BLaER1 treated with 17β-estradiol and CSF1 and Interleukin-3, amounts not matched to agents 10 nM and 100 nM (cell line): ENCODE results near the gene HDGFL2.
A peak's percentile ranks its signal among the peaks of the same experiment; 100 is the strongest.

Experiments
- H3K27ac ChIP-seq, 11 experiments: shearing (Covaris generic); formaldehyde crosslinking; 2 replicates each; pipeline ENCODE4 v1.8.1; 2022
- H3K27me3 ChIP-seq, 11 experiments: shearing (Covaris generic); formaldehyde crosslinking; 2 replicates each; pipeline ENCODE4 v1.8.1; 2022
- H3K36me3 ChIP-seq, 11 experiments: shearing (Covaris generic); formaldehyde crosslinking; 2 replicates each; pipeline ENCODE4 v1.8.1; 2022
- H3K4me1 ChIP-seq, 10 experiments: shearing (Covaris generic); formaldehyde crosslinking; 2 replicates each; pipeline ENCODE4 v1.8.1; 2022
- H3K4me2 ChIP-seq, 11 experiments: shearing (Covaris generic); formaldehyde crosslinking; 2 replicates each; pipeline ENCODE4 v1.8.1; 2022
- H3K4me3 ChIP-seq, 10 experiments: shearing (Covaris generic); formaldehyde crosslinking; 2 replicates each; pipeline ENCODE4 v1.8.1; 2022
- H3K9ac ChIP-seq, 11 experiments: shearing (Covaris generic); formaldehyde crosslinking; 2 replicates each; pipeline ENCODE4 v1.8.1; 2022
- H3K9me3 ChIP-seq, 11 experiments: shearing (Covaris generic); formaldehyde crosslinking; replicated peaks in 1 of 11; 2 replicates each; pipeline ENCODE4 v1.8.1; 2022
- H4K20me1 ChIP-seq, 11 experiments: shearing (Covaris generic); formaldehyde crosslinking; 2 replicates each; pipeline ENCODE4 v1.8.1; 2022
- Cebpa-rat ChIP-seq, 11 experiments: shearing (Covaris generic); IDR thresholded peaks; 2 replicates each; pipeline ENCODE4 v1.8.1; 2022

HDGFL2 gene

GRCh38 chr19:4472174-4472974 lies at the start of gene HDGFL2:
Gene HDGFL2 (plus strand): TSS chr19:4472297. CDS start chr19:4472351, 54 bp downstream.
- Histone ChIP-seq H3K4me2 (peak within 1 kb of the TSS; percentile 97 to 99 (median 98)), H3K27me3 (no peaks in the 10 kb centered on the region), H3K36me3 (peaks cover 19 to 26% (median 22%) of the 10 kb centered on the region in 11 experiments), H4K20me1 (peaks cover 0 to 30% (median 16%) of the 10 kb centered on the region in 11 experiments; a peak in 11 of 22 replicates), H3K9ac (peak within 1 kb of the TSS; percentile 88 to 97 (median 94)), H3K4me1 (peaks cover 24 to 38% (median 35%) of the 10 kb centered on the region in 10 experiments), H3K27ac (peak within 1 kb of the TSS; percentile 79 to 93 (median 87)), H3K9me3 (no peaks in the 10 kb centered on the region), H3K4me3 (peak within 1 kb of the TSS; percentile 94 to 99 (median 97))
- no peak for TF ChIP-seq Cebpa-rat (IDR thresholded peaks at IDR 0.05)

GRCh38 chr19:4423416-4424126 lies 48.5 kb upstream of the HDGFL2 start:
- Histone ChIP-seq H3K4me1 (peaks cover 0 to 35% (median 12%) of the 10 kb centered on the region in 10 experiments; a peak in 10 of 20 replicates), H3K9ac (peak overlapping the region in 1 of 11 experiments; percentile 36; a peak in 2 of 22 replicates), H3K36me3 (peaks cover 26 to 100% (median 94%) of the 10 kb centered on the region in 11 experiments), H3K9me3 (no peaks in the 10 kb centered on the region), H4K20me1 (peaks cover 0 to 57% (median 42%) of the 10 kb centered on the region in 11 experiments; a peak in 15 of 22 replicates), H3K4me2 (peak overlapping the region in 3 of 11 experiments; percentile 11 to 25 (median 19); a peak in 4 of 22 replicates), H3K27ac (peak overlapping the region in 3 of 11 experiments; percentile 6 to 9 (median 7); a peak in 3 of 22 replicates), H3K4me3 (no peak overlapping the region), H3K27me3 (no peaks in the 10 kb centered on the region)
- TF ChIP-seq Cebpa-rat (IDR thresholded peaks at IDR 0.05): no peak

- no peak for TF ChIP-seq Cebpa-rat (IDR thresholded peaks at IDR 0.05)
- Histone ChIP-seq H3K36me3 (peaks cover 39 to 100% (median 94%) of the 10 kb centered on the region in 11 experiments), H3K9me3 (no peaks in the 10 kb centered on the region), H3K4me3 (no peak overlapping the region), H3K9ac (no peak overlapping the region), H3K27ac (no peak overlapping the region; a peak in 1 of 22 replicates), H3K27me3 (no peaks in the 10 kb centered on the region), H4K20me1 (peaks cover 0 to 40% (median 26%) of the 10 kb centered on the region in 11 experiments; a peak in 14 of 22 replicates), H3K4me1 (peaks cover 0 to 44% (median 26%) of the 10 kb centered on the region in 10 experiments; a peak in 14 of 20 replicates), H3K4me2 (no peak overlapping the region)
These were observed 46.6 kb upstream of the HDGFL2 start for GRCh38 chr19:4425537-4425936.

GRCh38 chr19:4428326-4428975 lies 43.6 kb upstream of the HDGFL2 start:
- TF ChIP-seq Cebpa-rat (IDR thresholded peaks at IDR 0.05): no peak
- Histone ChIP-seq H3K36me3 (peaks cover 36 to 100% (median 94%) of the 10 kb centered on the region in 11 experiments), H3K4me1 (peaks cover 7 to 63% (median 46%) of the 10 kb centered on the region in 10 experiments; a peak in 18 of 20 replicates), H3K27ac (peak overlapping the region in 7 of 11 experiments; percentile 17 to 88 (median 77); a peak in 9 of 22 replicates), H4K20me1 (peaks cover 0 to 46% (median 14%) of the 10 kb centered on the region in 11 experiments; a peak in 11 of 22 replicates), H3K9me3 (no peaks in the 10 kb centered on the region), H3K4me2 (peak overlapping the region in 4 of 11 experiments; percentile 81 to 89 (median 88); a peak in 7 of 22 replicates), H3K27me3 (no peaks in the 10 kb centered on the region), H3K9ac (peak overlapping the region in 7 of 11 experiments; percentile 7 to 73 (median 38); a peak in 10 of 22 replicates), H3K4me3 (no peak overlapping the region)

GRCh38 chr19:4429256-4429655 lies 42.8 kb upstream of the HDGFL2 start:
- Histone ChIP-seq H3K27ac (peak overlapping the region in 8 of 11 experiments; percentile 17 to 88 (median 77); a peak in 12 of 22 replicates), H3K36me3 (peaks cover 36 to 100% (median 94%) of the 10 kb centered on the region in 11 experiments), H4K20me1 (peaks cover 0 to 43% (median 21%) of the 10 kb centered on the region in 11 experiments; a peak in 12 of 22 replicates), H3K27me3 (no peaks in the 10 kb centered on the region), H3K9me3 (no peaks in the 10 kb centered on the region), H3K9ac (peak overlapping the region in 8 of 11 experiments; percentile 21 to 73 (median 52); a peak in 9 of 22 replicates), H3K4me1 (peaks cover 7 to 56% (median 41%) of the 10 kb centered on the region in 10 experiments; a peak in 18 of 20 replicates), H3K4me2 (peak overlapping the region in 5 of 11 experiments; percentile 79 to 89 (median 88); a peak in 10 of 22 replicates), H3K4me3 (no peak overlapping the region)
- no peak for TF ChIP-seq Cebpa-rat (IDR thresholded peaks at IDR 0.05)

GRCh38 chr19:4429771-4430171 lies 42.3 kb upstream of the HDGFL2 start:
- peaks cover 40 to 100% (median 94%) of the 10 kb centered on the region in 11 experiments for H3K36me3 ChIP-seq
- peaks cover 7 to 53% (median 40%) of the 10 kb centered on the region in 10 experiments; a peak in 18 of 20 replicates for H3K4me1 ChIP-seq
- TF ChIP-seq Cebpa-rat (IDR thresholded peaks at IDR 0.05): no peak
- H3K9me3 ChIP-seq: no peaks in the 10 kb centered on the region
- peak overlapping the region in 7 of 11 experiments; percentile 30 to 73 (median 53); a peak in 10 of 22 replicates for H3K9ac ChIP-seq
- H3K27ac ChIP-seq: peak overlapping the region in 9 of 11 experiments; percentile 47 to 88 (median 77); a peak in 18 of 22 replicates
- H3K27me3 ChIP-seq: no peaks in the 10 kb centered on the region
- peak overlapping the region in 7 of 11 experiments; percentile 68 to 89 (median 81); a peak in 12 of 22 replicates for H3K4me2 ChIP-seq
- no peak overlapping the region for H3K4me3 ChIP-seq
- peaks cover 0 to 43% (median 22%) of the 10 kb centered on the region in 11 experiments; a peak in 13 of 22 replicates for H4K20me1 ChIP-seq

GRCh38 chr19:4430760-4431159 lies 41.3 kb upstream of the HDGFL2 start:
- Histone ChIP-seq H3K27ac (peak overlapping the region in 10 of 11 experiments; percentile 27 to 88 (median 76); a peak in 20 of 22 replicates), H3K27me3 (no peaks in the 10 kb centered on the region), H3K4me1 (peaks cover 7 to 53% (median 40%) of the 10 kb centered on the region in 10 experiments; a peak in 18 of 20 replicates), H3K36me3 (peaks cover 34 to 100% (median 93%) of the 10 kb centered on the region in 11 experiments), H3K4me3 (peak overlapping the region in 1 of 10 experiments; percentile 36; a peak in 2 of 20 replicates), H3K9me3 (no peaks in the 10 kb centered on the region), H4K20me1 (peaks cover 0 to 43% (median 22%) of the 10 kb centered on the region in 11 experiments; a peak in 13 of 22 replicates), H3K4me2 (peak overlapping the region in 8 of 11 experiments; percentile 40 to 89 (median 80); a peak in 15 of 22 replicates), H3K9ac (peak overlapping the region in 7 of 11 experiments; percentile 28 to 73 (median 60); a peak in 10 of 22 replicates)
- TF ChIP-seq Cebpa-rat (IDR thresholded peaks at IDR 0.05): peak in 8 of 11 experiments; percentile 63 to 89 (median 78); a peak in 14 of 22 replicates
